GM21786 (cell line): ENCODE results near the gene MAMSTR.
"Not testable (repeated sequence)": the region's sequence is repeated elsewhere in the genome, so short reads cannot be mapped to it uniquely, and the experiment has no call there.

Experiments used
- ATAC-seq: cut with Tn5 transposase; IDR thresholded peaks from one replicate; pipeline ENCODE4 v1.9.1; 2021; ENCODE audit not compliant: unreplicated experiment

Gene MAMSTR, protein sequence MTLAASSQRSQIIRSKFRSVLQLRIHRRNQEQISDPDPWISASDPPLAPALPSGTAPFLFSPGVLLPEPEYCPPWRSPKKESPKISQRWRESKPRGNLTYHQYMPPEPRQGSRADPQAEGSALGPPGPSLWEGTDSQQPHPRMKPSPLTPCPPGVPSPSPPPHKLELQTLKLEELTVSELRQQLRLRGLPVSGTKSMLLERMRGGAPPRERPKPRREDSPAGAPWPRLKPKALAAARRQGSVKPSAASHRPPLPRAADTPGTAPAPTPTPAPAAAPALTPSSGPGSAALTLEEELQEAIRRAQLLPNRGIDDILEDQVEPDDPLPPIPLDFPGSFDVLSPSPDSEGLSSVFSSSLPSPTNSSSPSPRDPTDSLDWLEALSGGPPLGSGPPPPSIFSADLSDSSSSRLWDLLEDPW

DNA sequence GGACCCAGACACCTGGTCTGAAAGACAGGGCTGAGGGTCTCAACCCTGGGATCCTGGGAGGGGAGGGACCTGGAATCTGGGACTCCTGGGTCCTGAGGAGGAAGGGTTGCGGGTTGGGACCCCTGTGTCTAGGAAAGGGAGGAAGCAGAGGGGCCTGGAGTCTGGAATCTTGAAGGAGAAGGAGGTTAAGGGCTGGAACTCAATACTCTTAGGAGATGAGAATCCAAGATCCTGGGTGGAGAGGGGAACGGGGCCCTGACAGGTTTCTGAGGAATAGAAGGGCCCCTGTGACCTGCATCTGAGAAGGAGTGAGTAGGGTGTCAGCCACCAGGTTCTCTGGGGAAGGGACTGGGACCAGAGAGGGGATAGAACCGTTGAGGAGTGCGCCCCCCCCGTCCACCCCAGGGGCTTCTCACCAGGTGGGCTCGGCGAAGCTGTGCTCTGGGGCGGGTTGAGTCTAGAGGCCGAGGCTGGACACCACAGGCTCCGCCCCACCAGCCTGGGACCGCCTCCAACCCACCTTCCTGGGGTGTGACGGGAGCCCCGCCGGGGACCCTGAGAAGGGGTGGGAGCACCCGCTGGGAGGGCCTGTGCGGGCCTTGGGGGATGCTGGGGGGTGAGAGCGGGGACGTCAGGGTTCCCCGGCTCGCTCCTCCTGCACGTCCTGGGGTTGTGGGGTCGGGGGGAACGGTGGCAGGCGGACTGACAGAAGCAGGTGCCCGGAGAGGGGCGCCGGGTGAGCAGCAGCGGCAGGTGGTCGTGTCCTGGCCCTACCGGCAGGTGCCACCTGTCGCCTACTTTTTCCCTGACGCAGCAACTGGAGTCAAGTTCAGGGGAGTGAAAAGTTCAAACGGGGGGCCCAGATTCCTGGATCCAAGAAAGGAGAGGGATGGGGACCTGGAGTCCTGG, at the start of gene MAMSTR:
MAMSTR (minus strand) TSS at position 463 of the 909 bp plus-strand sequence. CDS start 694 bp downstream, outside the sequence.
- ATAC-seq = no peak

DNA sequence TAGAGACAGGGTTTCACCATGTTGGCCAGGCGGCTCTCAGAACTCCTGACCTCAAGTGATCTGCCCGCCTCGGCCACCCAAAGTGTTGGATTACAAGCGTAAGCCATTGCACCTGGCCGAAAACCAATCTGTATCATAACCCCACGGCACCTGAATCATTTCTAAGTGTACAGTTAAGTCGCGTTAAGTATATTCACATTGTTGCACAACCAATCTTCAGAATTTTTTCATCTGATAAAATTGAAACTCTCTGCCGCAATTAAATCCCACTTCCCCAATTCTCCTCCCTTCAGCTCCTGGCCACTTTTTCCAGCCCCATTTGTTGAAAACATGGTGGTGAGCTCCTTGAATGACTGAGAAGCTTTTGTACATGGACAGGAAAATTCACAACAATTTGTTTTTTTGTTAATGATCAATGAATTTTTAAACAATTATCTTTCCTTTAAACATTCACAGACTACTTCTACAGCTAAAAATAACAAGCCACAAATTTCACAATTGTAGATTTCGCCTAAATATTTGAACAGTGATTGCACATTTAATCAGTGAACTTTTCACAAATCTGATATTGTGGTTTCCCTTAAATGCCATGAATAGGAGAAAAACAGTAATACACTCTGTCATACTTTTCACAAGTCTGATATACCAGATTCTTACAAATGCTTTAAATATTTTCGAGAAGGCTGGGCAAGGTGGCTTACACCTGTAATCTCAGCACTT, 49.6 kb upstream of the MAMSTR start:
- no peak for ATAC-seq

DNA sequence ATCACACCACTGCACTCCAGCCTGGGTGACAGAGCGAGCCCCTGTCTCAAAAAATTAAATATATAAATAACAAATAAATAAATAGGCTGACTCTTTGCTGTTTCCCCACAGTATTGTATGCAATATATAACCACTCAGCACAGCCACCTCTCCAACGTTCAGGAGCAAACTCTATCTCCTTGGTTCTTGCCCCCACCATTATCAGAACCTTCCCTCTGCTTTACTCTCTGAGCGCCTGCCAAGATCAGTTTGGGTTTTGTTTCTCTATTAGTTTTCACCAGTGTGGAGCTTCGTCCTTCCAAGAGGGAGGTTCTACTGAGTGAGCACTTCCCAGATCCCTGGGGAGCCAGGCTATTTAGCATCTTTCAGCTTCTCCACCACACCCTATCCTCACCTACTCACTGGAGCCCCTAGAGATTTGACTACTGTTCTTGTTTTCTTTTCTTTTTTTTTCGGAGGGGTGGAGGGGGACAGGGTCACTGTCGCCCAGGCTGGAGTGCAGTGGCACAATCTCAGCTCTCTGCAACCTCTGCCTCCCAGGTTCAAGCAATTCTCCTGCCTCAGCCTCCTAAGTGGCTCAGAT, 48.7 kb upstream of the MAMSTR start:
- not testable (repeated sequence) for ATAC-seq

DNA sequence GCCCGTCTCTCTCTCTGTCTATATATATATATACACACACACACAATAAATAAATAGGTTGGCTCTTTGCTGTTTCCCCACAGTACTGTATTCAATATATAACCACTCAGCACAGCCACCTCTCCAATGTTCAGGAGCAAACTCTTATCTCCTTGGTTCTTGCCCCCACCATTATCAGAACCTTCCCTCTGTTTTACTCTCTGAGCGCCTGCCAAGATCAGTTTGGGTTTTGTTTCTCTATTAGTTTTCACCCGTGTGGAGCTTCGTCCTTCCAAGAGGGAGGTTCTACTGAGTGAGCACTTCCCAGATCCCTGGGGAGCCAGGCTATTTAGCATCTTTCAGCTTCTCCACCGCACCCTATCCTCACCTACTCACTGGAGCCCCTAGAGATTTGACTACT, 46.3 kb upstream of the MAMSTR start:
- not testable (repeated sequence) for ATAC-seq

DNA sequence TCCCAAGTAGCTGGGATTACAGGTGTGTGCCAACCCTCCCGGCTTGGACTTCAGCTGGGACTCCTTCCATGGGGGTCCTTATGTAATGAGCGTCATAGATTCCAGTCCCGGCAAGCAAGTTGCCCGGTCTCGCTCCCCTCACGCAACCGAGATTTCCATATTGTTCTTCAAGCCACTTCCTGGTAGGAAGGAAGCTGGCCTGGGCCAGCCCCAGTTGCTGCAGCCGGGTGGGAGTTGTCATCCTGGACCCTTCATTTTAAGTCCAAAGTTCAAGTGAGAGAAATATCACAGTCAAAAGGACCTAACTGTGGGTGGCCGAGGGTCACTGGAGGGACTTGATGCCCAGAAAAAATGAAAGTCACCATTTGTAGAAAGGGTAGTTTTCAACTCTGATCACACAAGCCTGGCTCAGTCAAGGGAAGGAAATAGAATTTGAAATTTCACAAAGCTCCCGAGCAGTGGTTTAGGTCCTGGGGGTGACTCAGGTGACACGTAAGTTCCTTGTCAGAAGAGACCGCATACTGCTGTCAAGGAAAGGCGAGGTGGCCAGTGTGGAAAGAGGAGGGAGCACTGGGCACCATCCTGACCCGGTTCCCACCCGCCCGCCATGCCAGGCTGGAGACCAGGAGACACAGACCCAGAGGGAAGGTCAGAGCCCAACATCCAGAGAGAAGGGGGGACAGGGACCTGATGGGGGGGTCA, 41.1 kb upstream of the MAMSTR start:
- ATAC-seq = no peak

DNA sequence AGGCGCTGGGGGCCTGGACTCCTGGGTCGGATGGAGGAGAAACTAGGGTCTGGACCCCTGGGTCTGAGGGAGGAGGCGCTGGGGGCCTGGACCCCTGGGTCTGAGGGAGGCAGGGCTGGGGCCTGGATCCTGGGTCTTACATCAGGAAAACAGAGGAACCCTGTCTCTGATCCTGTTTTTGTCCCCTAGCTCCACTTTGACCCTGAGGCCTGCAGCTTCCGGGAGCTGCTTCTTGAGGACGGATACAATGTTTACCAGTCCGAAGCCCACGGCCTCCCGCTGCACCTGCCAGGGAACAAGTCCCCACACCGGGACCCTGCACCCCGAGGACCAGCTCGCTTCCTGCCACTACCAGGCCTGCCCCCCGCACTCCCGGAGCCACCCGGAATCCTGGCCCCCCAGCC, 38.2 kb upstream of the MAMSTR start:
- no peak for ATAC-seq

DNA sequence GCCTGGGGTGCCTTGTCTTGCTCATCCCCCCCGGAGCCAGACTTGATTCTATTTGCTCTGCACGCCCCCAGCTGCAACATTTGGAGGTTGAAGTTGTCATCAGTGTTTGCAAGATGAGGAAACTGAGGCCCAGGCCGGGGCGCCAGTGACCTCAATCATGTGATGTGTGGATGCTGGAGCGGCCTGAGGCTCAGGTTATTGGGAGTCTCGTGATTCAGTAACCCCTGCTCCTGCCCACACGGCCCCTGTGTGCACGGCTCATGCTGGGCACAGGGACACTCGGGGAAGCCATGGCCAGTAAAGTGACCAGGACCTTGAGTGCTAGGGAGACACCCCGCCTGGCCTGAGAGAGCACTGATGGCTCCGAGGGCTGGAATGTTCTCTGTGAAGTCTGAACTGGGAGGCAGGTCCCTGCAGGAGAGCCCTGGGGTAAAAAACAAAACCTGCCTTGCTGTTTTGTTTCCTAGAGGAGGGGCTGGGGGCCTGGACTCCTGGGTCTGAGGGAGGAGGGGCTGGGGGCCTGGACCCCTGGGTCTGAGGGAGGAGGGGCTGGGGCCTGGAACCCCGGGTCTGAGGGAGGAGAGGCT, 37.7 kb upstream of the MAMSTR start:
- ATAC-seq = no peak

DNA sequence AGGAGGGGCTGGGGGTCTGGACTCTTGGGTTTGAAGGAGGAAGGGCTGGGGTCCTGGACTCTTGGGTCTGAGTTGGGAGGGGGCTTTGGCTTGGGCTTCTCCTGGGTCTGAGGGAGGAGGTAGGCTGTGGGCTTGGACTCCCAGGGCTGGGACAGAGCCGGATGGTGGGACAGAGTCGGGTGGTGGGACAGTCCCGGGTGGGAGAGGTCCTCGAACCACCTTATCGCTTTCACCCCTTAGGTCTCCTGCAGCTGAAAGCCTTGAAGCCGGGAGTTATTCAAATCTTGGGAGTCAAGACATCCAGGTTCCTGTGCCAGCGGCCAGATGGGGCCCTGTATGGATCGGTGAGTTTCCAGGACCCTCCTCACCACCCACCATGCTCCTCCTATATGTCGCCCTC, 37.2 kb upstream of the MAMSTR start:
- ATAC-seq = no peak

DNA sequence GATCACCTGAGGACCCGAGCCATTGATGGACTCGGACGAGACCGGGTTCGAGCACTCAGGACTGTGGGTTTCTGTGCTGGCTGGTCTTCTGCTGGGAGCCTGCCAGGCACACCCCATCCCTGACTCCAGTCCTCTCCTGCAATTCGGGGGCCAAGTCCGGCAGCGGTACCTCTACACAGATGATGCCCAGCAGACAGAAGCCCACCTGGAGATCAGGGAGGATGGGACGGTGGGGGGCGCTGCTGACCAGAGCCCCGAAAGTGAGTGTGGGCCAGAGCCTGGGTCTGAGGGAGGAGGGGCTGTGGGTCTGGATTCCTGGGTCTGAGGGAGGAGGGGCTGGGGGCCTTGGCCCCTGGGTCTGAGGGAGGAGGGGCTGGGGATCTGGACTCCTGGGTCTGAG, 36.7 kb upstream of the MAMSTR start:
- ATAC-seq = no peak

DNA sequence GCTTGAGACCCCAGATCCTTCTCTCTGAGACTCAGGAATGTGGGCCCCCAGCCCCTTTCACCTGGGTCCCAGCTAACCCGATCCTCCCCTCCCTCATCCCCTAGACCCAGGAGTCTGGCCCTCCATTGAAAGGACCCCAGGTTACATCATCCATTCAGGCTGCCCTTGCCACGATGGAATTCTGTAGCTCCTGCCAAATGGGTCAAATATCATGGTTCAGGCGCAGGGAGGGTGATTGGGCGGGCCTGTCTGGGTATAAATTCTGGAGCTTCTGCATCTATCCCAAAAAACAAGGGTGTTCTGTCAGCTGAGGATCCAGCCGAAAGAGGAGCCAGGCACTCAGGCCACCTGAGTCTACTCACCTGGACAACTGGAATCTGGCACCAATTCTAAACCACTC, 36.3 kb upstream of the MAMSTR start:
- ATAC-seq = no peak

DNA sequence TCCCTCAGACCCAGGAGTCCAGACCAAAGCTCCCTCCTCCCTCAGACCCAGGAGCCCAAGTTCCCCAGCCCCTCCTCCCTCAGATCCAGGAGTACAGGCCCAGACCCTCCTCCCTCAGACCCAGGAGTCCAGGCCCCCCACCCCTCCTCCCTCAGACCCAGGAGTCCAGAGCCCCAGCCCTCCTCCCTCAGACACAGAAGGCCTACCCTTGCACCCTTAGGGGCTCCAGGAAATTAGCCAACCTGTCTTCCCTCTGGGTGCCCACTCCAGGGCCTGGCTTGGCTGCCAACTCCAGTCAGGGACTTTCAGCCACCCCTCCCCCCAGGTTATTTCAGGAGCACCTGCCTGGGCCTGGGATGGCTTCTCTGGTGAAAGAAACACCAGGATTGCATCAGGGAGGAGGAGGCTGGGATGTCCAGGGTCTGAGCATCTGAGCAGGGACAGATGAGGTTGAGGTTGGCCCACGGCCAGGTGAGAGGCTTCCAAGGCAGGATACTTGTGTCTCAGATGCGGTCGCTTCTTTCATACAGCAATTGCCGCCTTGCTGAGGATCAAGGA, 35.6 kb upstream of the MAMSTR start, which contains the start of gene FGF21:
FGF21 (plus strand) TSS at position 441 of the 558 bp plus-strand sequence. CDS start 713 bp downstream, outside the sequence.
- no peak for ATAC-seq

DNA sequence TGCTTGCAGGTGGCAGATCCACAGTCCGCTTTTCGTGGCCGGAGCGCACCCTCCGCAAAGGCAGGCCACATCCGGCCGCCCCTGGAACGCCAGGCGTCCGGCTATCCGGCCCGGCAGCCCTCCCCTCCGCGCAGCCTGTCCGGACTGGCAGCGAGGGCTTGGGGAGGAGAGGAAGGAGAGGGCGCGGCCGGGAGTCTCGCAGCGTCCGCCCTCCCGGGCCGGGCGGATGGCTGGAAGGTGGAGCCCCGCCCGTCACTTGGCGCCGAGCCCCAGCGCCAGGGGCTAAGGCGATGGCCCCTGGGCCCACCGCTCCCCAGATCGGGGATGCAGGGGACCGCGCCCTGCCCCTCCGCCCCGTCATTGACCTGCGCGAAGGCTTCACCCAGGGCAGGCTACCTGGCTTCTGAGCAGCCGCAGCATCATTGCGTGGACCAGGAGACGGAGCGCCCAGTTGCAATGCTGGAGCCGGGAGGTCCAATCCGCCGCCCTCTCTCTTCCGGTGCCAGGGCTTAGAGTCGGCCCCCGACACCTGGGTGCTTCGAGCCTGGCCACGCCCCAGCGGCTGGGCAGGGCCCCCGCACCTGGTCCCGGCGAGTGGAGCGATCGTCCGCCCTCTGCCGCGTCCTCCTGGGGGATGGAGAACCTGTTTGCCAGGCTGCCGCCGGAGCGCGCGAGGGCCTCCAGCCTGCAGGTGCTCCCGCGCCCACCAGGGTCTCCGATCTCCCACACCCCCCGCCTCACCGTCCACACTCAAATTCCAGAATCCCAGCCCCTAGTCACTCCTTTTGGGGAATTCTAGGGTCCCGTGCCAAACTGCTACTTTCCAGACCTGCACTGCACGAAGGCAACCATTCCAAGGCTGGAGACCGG, 33.2 kb upstream of the MAMSTR start, which contains the start of gene FUT1:
FUT1 (minus strand) TSS at position 146 of the 870 bp plus-strand sequence. CDS start 1,360 bp downstream, outside the sequence.
- ATAC-seq = no peak

DNA sequence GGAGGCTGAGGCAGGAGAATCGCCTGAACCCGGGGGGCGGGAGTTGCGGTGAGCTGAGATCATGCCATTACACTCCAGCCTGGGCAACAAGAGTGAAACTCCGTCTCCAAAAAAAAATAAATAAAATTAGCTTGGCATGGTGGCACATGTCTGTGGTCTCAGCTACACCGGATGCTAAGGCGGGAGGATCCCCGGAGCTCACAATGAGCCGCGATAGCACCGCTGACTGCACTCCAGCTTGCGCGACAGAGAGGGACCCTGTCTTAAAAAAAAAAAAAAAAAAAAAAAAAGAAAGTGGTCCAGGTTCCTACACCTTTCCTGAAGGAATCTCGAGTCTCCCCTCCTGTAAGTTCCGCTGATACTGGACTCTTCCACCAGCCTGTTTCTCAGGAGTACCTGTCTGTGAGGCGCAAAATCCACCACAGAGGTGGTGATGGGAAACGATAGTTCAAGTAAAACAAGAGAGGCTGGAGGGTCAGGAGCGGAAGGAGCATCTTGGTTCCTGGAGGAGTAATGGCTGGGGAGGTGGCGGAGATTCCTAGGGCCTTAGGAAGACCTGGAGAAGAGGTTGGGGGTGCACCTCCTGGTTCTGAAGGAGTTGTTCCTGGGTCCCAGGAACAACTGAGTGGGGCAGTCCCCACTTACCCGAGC, 32.4 kb upstream of the MAMSTR start:
- ATAC-seq = no peak

DNA sequence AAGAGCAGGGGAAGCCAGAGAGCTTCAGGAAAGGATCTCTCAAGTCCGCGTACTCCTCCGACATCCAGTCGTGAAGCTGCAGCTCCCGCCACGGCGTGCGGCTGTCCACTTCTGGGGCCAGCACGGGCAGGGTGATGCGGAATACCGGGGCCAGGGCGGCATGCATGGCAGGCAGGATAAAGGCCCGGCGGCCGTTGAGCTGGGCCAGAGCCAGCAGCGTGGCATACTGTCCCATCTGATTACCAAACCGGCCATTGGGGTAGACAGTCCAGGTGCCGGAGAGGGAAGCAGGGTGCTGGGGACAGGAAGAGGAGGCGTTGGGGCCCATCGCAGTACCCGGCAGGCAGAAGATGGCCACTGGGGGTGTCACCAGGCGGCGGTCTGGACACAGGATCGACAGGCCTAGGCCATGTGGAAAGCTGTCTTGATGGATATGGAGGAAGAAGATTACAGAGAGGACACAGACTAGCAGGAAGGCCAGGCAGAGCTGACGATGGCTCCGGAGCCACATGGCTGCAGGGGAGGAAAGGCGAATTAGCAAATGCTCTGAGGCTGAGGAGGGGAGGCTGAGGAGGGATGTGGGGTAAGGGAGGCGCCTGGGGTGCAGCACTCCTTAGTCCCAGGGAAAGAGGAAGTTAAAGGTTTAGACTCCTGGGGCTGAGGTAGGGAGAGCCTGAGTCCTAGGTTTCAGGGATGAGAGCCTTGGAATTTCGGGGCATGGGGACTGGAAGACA, 31.4 kb upstream of the MAMSTR start:
- ATAC-seq = no peak

DNA sequence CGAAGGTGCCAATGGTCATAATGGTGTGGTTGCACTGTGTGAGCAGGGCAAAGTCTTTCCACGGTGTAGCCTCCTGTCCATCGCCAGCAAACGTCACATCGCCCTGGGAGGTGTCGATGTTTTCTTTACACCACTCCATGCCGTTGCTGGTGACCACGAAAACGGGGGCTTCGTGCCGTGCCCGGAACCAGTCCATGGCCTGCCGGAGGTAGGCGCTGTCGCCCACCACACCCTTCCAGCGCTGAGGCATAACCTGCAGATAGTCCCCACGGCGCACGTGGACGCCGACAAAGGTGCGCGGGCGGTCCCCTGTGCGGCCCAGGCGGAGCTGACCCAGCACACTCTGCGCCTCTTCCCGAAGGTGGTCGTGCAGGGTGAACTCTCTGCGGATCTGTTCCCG, 30.8 kb upstream of the MAMSTR start:
- no peak for ATAC-seq

DNA sequence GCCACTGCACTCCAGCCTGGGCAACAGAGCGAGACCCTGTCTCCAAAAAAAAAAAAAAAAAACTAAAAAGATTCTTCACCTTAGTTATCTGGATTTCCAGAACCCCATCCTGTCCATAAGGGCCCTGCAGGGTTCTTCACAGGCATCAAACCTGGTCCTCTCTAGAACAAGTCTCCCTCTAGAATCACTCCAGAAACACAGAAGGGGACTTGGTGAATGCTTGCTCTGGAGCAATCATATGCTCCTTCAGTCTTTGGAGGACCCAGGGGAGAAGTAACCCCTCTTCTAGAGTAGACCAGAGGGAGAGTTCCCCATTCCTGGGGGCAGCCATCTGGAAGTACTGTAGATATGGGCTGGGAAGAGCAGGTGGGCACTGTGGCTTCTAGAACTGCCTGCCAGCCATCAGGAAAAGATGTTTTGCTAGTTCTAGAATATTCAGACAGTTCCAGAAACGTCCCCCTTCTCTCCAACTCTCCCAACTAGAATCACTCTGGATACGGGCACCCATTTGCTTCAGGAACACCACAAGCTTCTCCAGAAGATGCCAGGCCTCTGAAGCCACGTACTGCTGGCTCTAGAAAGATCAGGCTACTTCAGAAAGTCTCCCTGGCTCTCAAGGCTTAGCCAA, 30.2 kb upstream of the MAMSTR start:
- no peak for ATAC-seq
